BJ (cell line): ENCODE results near the gene NCKAP5L. TPM values are rescaled to one million over a fixed set of nuclear protein-coding genes. Genes with fewer than 3 reads are reported as not detected.

Experiments
- CTCF ChIA-PET: fragments of 350-600 bp; formaldehyde crosslinking; extraction: SDS; loops from one replicate; lab custom pipeline; 2021; ENCODE audit warnings: antibody characterized with exemption, inconsistent platforms; lab: Yijun Ruan, JAX
- POLR2A ChIA-PET: fragments of 300-600 bp; sonication (Branson Sonifier 250); formaldehyde crosslinking; extraction: SDS; loops from one replicate; lab custom pipeline; 2021; ENCODE audit warnings: antibody characterized with exemption; lab: Charles Lee
- DNase-seq: peaks from one replicate; pipeline ENCODE4 v3.0.0-alpha.2; 2011; ENCODE audit warnings: low read depth
- H3K27me3 ChIP-seq: 2 replicates; pipeline ENCODE4 v1.6.0; 2011; ENCODE audit warnings: low read length; ENCODE audit not compliant: control insufficient read depth, insufficient read depth
- H3K36me3 ChIP-seq: 2 replicates; pipeline ENCODE4 v1.5.1; 2011; ENCODE audit warnings: low read length; ENCODE audit not compliant: control insufficient read depth, insufficient read depth
- H3K4me3 ChIP-seq: 2 replicates; pipeline ENCODE4 v1.5.1; 2011; ENCODE audit warnings: low read depth, mild to moderate bottlenecking, control low read depth, low read length
- CTCF ChIP-seq: IDR thresholded peaks from 2 replicates; pipeline ENCODE4 v1.5.1; 2011; ENCODE audit warnings: low read depth, mild to moderate bottlenecking, control low read depth, inconsistent platforms, low read length, moderate library complexity; ENCODE audit not compliant: insufficient read depth
- polyA plus RNA-seq: library from polyadenylated mRNA; depleted of rRNA; stranded (reverse); fragments of >200 nt; gene quantifications from 2 replicates; pipeline ENCODE4 v1.2.3, GENCODE V29; 2011

Gene NCKAP5L
- polyA plus RNA-seq, 1 experiment = 13.2 TPM

- no peak for DNase-seq
- no peaks in the 10 kb centered on the region for H3K27me3 ChIP-seq
- POLR2A ChIA-PET = no interaction called here
- H3K4me3 ChIP-seq = no peak overlapping the region
- H3K36me3 ChIP-seq = peaks cover 28% of the 10 kb centered on the region
- no peak for TF ChIP-seq CTCF
- CTCF ChIA-PET = interaction anchor here (1.3 kb wide), 1 partner anchor 29 kb away, joined by 4 read pairs; no protein-coding TSS in a partner anchor
Measured at GRCh38 chr12:49790741-49791555, 37.3 kb downstream of the NCKAP5L start.

DNA sequence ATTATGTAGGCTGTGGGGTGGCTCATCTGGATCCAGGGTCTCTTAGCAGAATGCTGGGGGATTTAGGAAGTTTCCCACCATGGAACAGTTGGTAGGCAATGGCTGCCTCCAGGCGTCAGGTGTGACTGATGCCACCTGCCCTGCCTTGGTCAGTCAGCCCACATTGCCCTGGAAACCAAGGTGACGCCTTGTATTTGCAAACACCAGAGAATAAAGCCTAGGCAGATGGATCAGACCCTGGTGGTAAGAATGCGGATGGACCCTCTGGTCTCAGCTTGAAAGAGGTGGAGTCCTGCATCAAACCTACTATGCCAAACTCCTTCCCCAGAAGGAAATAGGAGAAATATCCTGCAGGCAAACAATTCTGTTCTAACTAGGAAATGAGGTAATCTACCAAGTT lies 38.2 kb downstream of the NCKAP5L start:
- ChIA-PET CTCF (no interaction called here), POLR2A (no interaction called here)
- Histone ChIP-seq H3K4me3 (no peak overlapping the region), H3K27me3 (no peaks in the 10 kb centered on the region), H3K36me3 (peaks cover 23% of the 10 kb centered on the region)
- 0 out of 2 replicates have a peak, but pooled peaks have one; percentile 12 for TF ChIP-seq CTCF
- DNase-seq = no peak

DNA sequence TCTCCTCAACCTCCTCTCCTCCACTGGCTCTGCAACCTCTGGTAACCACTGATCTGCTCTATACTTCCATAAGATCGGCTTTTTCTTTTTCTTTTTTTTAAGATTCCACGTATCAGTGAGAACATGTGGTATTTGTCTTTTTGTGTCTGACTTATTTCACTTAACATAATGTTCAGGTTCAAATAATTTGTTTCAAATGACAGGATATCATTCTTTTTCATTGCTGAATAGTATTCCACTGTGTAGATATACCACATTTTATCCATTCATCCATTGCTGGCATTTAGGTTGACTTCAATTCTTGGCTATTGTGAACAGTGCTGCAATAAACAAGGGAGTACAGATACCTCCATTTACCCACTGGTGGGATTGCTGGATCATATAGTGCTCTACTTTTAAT lies 40.5 kb downstream of the NCKAP5L start:
- no peak for DNase-seq
- Histone ChIP-seq H3K27me3 (no peaks in the 10 kb centered on the region), H3K36me3 (peaks cover 14% of the 10 kb centered on the region), H3K4me3 (no peak overlapping the region)
- ChIA-PET POLR2A (no interaction called here), CTCF (no interaction called here)
- TF ChIP-seq CTCF = no peak

GRCh38 chr12:49784756-49785409 lies 43.3 kb downstream of the NCKAP5L start:
- Histone ChIP-seq H3K36me3 (peaks cover under 1% of the 10 kb centered on the region), H3K4me3 (no peak overlapping the region), H3K27me3 (no peaks in the 10 kb centered on the region)
- no peak for TF ChIP-seq CTCF
- no peak for DNase-seq
- CTCF ChIA-PET = interaction anchor here (0.7 to 3.1 kb wide), 3 partner anchors 33 to 59 kb away, joined by 3 to 14 read pairs (median 3); partner anchors contain the start of gene BCDIN3D
- POLR2A ChIA-PET = no interaction called here
